Keratinocyte (primary cell): ENCODE results near the gene BCAS3.

Experiments
- CTCF ChIP-seq, 3 experiments: IDR thresholded peaks in 1 of 3; conservative IDR thresholded peaks in 1 of 3; optimal IDR thresholded peaks in 1 of 3; 2 replicates in 2 of 3; 3 replicates in 1 of 3; pipeline versions ENCODE3 to v1.5.1; 2011; ENCODE audit warnings: low read length in 3 of 3, mild to moderate bottlenecking in 3 of 3, moderate library complexity in 2 of 3, control low read depth in 1 of 3, inconsistent platforms in 1 of 3; ENCODE audit not compliant: insufficient read depth in 2 of 3; ENCODE audit errors: extremely low read depth in 1 of 3
- EZH2 ChIP-seq: IDR thresholded peaks from one replicate; pipeline ENCODE4 v1.6.1; 2012; ENCODE audit warnings: inconsistent platforms, mild to moderate bottlenecking, low read length, moderate library complexity

GRCh38 chr17:61238455-61238933, 560.8 kb downstream of the BCAS3 start:
- TF ChIP-seq CTCF (optimal IDR thresholded peaks at IDR 0.05 in 1 of 3, IDR thresholded peaks at IDR 0.05 in 1 of 3, conservative IDR thresholded peaks at IDR 0.05 in 1 of 3; ENCODE audit: extremely low read depth in 1 of 3, insufficient read depth in 2 of 3, low read length in 3 of 3) (no peak), EZH2 (no peak)
